NCI-H460 (cell line): ENCODE measurements around the gene AZU1. TPM values are rescaled to one million over a fixed set of nuclear protein-coding genes. Genes with fewer than 3 reads are reported as not detected.
"Not testable (repeated sequence)": the region's sequence is repeated elsewhere in the genome, so short reads cannot be mapped to it uniquely, and the experiment has no call there.

Experiments used
- DNase-seq: peaks from one replicate; pipeline ENCODE4 v3.0.0-alpha.2; 2016; ENCODE audit warnings: low read depth; ENCODE audit errors: extremely low read depth
- small RNA-seq, 2 experiments: library from RNA; depleted of rRNA; stranded (forward); fragments of <200 nt; gene quantifications; one replicate each; pipeline ENCODE3, GENCODE V24; 2014
- total RNA-seq: library from RNA; depleted of rRNA; stranded (reverse); fragments of >200 nt; shearing (Covaris generic); gene quantifications from 2 replicates; pipeline ENCODE4 v1.2.3, GENCODE V29; 2014; rRNA removed

Gene AZU1
- total RNA-seq, 1 experiment from 2014 or later: 0.35 TPM

DNA sequence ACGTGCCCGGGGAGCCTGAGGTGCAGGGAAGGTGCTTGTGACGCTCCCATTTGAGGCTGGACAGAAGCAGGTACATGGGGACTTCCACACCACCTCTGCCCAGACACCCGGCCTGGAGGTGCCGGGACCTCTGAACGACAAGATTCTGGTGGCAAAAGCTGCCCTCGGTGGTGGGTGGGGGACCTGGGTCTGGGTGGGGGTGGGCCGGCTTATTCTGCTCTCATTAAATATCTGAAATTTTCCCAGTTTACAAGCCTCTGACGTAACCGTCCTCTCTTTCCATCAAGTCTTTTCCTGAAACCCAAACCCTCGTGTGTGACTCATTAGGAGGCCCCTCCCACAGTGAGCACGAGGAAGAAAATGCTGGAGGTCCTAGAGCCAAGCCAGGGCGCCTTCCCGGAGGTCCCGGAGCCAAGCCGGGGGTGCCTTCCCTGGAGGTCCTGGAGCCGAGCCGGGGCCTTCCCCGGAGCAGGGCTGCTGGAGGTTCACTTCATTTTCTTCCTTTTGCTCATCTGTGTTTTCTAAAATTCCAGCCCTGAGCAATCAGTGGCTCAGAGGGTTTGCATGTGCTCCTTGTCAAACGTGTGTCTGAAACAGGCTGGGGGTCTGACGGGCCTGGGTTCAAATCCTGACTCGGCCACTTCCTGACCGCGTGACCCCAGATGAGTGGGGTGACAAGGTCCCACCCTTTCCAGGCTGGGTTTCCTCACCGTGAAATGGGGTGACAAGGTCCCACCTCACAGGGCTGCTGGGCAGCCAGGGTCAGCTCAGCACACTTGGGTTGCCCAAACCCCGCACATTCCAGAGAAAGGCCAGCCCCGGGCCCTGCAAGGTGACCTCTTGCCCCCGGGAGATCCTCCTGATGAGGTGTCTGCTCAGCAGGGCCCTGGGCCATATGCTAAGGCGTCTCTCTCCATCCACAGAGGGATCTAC lies 41.9 kb downstream of the AZU1 start:
- DNase-seq: peak; percentile 52

DNA sequence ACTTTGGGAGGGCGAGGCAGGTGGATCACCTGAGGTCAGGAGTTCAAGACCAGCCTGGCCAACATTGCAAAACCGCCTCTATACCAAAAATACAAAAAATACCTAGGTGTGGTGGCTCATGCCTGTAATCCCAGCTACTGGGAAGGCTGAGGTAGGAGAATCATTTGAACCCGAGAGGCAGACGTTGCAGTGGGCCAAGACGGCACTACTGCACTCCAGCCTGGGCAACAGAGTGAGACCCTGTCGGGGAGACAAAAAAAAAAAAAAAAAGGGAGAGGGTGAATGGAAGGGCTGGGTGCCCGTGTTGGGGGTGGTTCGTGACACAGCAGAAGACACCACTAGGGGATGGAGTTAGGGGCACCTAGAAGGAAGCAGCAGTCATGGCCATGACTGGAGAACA lies 42.7 kb downstream of the AZU1 start:
- no peak for DNase-seq

DNA sequence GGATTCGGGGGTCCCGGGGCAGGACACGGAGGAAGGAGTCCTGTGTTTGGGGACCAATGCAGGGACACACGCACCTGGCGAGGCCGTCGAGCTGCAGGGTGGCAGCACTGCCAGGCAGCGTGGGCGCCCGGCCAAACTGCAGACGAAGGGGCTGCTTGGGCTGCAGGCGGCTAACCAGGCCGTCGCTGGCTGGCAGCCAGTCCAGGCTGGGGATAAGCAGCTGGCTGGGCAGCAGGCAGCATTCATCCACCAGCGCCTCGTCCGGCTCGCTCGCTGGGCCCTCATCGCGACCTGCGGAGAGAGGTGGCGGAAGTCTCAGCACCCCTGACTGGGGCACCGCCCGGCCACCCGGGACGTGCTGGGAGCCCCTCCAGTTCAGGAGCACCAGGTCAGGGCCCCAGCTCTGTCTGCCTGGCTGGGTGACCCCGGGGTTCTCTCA lies 43.3 kb downstream of the AZU1 start:
- no peak for DNase-seq

DNA sequence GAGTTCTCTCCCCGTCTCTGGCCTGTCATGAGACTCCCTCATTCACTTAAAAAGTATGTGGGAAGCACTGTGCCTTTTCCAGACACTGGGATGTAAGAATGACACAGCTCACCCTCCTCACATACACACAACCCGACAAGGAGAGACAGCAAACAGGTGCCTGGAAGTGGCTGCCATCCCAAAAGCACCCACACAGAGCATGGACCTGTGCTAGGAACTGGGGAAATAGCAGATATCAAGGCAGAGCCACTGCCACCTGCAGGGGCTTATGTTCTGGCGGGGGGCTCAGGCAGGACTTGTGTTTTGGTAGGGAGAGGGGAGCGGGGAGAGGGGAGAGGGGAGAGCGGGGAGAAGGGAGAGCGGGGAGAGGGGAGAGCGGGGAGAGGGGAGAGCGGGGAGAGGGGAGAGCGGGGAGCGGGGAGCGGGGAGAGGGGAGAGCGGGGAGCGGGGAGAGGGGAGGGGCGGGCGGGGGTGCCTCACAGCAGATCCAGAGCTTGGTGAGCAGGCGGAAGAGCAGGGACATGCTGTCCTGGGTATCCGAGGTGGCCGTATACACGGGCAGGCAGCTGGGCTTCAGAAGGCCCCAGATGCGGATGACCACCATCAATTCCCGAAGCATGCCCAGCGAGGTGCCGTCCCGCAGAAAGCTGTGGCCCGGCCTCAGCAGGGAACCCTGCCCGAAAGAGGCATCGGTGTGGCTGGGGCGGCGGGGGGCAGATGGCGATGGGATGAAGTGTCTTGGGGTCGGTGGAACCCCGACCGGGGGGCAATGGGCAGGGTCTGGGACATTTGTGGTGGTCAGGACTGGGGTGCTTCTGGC lies 44.0 kb downstream of the AZU1 start:
- no peak for DNase-seq

DNA sequence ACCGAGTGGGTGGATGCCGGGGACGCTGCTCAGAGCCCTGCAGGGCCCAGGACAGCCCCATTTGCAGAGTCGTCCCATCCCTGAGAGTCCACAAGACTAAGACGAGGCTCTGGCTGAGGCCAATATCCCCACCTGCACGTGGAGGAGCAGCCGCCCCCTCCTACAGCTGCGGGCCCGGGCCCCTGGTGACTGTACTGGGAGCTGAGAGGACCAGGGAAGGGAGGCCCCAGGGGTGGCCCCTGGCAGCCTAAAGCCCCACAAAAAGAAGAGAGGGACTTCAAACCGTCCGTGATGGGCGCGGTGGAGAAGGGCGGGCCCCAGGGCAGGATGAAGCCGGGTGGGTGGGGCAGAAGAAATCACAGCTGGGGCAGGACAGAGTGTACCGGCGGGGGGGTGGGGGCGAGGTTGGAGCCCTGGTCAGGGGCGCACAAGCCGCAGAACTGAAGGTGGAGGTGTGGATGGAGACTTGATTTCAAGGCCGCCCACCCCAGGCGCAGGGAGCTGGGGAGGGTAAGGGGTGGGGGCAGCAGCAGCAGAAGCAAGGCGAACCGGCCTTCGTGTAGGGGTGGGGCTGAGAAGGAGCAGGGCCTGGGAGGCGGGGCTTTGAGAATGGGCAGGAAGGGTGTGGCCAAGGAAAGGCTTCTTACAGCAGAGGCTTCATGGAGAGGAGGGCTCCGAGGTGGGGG lies 44.8 kb downstream of the AZU1 start:
- DNase-seq: peak; percentile 88

DNA sequence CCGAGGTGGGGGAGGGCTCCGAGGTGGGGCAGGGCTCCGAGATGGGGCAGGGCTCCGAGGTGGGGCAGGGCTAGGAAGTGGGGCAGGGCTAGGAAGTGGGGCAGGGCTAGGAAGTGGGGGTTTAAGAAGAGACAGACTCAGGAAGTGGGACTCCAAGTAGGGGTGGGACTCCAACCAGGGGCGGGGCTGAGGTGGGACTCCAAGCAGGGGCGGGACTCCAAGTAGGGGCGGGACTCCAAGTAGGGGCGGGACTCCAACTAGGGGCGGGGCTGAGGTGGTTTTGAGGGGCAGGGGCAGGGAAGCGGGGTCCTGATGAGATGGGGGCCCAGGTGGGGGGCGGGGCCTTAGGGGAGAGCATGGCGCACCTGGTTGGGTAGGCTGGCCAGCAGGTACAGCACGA lies 45.4 kb downstream of the AZU1 start:
- peak; percentile 75 for DNase-seq

DNA sequence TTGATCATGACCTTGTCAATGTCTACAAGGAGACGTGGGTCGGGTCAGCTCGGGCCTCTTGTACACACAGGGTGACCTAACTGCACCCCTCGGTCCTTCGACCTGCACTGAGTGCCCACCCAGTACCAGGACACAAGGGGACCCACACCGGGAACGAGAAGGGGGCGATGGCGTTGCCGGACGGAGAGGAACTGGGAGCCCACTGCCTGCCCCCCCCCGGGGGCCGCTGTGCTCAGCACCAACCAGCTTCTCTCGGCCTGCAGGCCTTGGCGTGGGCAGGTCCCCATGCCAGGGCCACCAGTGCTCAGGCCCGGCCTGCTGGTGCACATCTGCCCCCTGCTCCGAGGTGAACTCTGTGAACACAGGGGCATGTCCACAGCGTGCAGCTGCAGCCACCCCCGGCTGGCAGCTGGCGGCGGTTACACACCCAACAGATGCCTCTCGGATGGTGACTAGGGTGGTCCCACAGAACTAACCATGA lies 46.0 kb downstream of the AZU1 start:
- DNase-seq: no peak

DNA sequence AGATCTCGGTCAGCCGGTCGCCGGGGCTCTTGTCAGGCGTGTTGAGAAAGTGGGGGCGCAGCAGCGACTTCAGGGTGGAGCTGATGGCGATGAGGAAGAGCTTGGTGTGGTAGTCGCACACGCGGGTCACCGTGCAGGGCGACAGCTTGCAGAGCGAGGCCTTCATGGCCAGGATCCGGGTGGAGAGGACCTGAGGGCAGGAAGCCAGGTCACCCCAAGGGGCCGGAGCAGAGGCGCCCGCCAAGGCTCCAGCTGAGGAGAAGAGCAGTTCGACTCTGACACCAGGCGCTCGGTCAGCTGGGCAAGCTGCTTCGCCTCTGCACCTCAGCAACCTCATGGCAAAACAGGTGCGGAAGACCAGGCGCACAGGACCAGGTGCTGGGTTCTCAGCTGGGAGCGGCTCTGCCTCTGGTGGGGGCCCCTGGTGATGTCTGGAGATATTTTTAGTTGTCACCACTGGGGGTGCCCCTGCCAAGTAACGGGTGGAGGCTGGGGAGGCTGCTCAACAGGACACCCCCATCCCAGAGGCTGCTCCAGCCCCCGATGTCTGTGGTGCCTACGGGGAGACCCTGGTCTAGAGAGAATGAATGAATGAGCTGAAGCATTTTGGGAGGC lies 47.7 kb downstream of the AZU1 start:
- no peak for DNase-seq

DNA sequence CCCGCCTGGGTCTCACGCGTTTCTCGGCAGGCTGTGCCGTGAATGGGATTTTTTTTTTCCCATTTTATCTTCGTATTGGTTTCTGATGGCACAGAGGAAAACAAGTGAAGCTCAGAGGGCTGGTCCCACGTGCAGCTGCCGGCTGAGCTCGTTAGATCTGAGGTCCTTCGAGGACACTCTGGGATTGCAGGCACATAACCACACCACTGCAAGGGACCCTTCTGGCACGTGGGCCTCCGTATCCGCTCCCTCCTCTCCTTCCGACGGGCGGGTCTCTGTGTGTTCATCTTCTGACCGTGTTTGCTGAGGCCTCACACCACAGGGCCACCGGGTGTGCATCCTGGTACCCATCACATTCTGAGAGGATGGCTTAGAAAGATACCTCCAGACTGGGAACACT lies 48.5 kb downstream of the AZU1 start:
- DNase-seq: no peak

DNA sequence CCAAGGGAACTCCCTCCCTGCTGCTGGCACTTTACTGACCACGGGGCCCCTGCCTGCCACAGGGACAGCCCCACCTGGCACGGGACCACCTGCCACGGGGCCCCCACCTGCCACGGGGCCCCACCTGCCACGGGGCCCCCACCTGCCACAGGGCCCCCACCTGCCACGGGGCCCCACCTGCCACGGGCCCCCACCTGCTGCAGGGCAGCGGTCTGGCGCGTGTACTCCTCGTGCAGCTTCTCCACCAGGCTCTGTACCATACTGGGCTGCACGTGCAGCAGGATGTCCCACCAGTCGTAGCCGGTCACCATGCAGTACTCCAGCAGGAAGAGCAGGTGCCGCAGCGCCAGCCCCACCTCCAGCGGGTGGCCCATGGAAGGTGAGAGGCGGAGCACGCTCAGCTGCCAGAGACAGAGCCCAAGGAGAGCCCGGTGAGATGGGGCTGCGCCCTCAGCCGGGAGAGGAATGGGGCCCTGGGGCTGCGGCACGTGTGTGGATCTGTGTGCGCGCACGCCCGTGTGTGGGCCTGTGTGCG lies 49.2 kb downstream of the AZU1 start:
- no peak for DNase-seq

DNA sequence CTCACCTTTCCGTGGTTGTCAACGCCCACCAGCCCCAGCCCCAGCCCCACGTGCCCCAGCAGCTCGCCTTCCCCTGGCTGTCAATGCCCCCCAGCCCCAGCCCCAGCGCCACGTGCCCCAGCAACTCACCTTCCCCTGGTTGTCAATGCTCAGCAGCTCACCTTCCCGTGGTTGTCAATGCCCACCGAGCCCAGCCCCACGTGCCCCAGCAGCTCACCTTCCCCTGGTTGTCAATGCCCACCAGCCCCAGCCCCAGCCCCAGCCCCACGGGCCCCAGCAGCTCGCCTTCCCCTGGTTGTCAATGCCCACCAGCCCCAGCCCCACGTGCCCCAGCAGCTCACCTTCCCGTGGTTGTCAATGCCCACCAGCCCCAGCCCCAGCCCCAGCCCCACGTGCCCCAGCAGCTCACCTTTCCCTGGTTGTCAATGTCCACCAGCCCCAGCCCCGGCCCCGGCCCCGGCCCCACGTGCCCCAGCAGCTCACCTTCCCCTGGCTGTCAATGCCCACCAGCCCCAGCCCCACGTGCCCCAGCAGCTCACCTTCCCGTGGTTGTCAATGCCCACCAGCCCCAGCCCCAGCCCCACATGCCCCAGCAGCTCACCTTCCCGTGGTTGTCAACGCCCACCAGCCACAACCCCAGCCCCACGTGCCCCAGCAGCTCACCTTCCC lies 50.5 kb downstream of the AZU1 start:
- not testable (repeated sequence) for DNase-seq

DNA sequence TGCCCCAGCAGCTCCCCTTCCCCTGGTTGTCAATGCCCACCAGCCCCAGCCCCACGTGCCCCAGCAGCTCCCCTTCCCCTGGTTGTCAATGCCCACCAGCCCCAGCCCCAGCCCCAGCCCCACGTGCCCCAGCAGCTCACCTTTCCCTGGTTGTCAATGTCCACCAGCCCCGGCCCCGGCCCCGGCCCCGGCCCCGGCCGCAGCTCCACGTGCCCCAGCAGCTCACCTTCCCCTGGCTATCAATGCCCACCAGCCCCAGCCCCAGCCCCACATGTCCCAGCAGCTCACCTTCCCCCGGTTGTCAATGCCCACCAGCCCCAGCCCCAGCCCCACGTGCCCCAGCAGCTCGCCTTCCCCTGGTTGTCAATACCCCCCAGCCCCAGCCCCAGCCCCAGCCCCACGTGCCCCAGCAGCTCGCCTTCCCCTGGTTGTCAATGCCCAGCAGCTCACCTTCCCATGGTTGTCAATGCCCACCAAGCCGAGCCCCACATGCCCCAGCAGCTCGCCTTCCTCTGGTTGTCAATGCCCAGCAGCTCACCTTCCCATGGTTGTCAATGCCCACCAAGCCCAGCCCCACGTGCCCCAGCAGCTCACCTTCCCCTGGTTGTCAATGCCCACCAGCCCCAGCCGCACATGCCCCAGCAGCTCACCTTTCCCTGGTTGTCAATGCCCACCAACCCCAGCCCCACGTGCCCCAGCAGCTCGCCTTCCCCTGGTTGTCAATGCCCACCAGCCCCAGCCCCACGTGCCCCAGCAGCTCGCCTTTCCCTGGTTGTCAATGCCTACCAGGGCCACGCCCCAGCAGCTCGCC lies 51.3 kb downstream of the AZU1 start:
- not testable (repeated sequence) for DNase-seq

DNA sequence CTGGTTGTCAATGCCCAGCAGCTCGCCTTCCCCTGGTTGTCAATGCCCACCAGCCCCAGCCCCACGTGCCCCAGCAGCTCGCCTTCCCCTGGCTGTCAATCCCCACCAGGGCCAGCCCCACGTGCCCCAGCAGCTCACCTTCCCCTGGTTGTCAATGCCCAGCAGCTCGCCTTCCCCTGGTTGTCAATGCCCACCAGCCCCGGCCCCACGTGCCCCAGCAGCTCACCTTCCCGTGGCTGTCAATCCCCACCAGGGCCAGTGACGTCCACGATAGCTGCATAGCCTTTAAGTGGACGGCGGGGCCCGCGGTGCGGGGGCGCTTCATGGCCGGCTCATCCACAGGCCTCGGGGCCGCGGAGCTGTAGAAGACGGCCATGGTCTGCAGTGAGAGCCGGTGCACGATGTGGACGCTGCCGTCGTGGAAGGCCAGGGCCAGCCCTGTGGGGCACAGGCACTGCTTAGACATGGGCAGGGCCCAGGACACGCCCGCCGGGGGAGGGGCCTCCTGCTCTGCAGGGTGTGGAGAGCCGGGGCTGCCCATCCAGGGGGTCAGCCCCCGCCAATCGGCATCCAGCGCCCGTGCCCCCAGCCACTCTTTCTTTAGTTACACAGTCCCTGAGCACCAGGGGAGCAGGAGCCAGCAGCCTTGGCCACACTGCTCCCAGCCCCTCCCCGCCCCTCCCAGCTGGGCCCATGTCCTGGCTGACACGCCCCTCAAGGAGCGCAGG lies 52.2 kb downstream of the AZU1 start:
- DNase-seq: no peak

Small RNA genes within 50 kb of the gene (small RNA-seq; reads per million reads assigned to genes)
- gene MIR3187: 0 reads per million in 2 experiments

Other genes starting within 250 kb of the AZU1 start
- 0.45 and 0.63 TPM in 2 replicates for gene HCN2, start 238.0 kb upstream of the AZU1 start, total RNA-seq
- gene POLRMT, start 194.3 kb upstream of the AZU1 start, total RNA-seq: 25.0 and 29.9 TPM in 2 replicates
- gene FGF22, start 188.0 kb upstream of the AZU1 start, total RNA-seq: not detected in 2 replicates
- 27.0 and 33.5 TPM in 2 replicates for gene RNF126, start 164.6 kb upstream of the AZU1 start, total RNA-seq
- gene FSTL3, start 151.4 kb upstream of the AZU1 start, total RNA-seq: 43.3 and 51.7 TPM in 2 replicates
- gene PRSS57, start 132.4 kb upstream of the AZU1 start, total RNA-seq: not detected in 2 replicates
- 4.2 and 7.6 TPM in 2 replicates for gene PALM, start 118.9 kb upstream of the AZU1 start, total RNA-seq
- gene MISP, start 76.7 kb upstream of the AZU1 start, total RNA-seq: 24.1 and 30.1 TPM in 2 replicates
- gene PTBP1, start 30.4 kb upstream of the AZU1 start, total RNA-seq: 236 and 249 TPM in 2 replicates
- gene PLPPR3, start 5.9 kb upstream of the AZU1 start, total RNA-seq: 2.6 and 3.0 TPM in 2 replicates
- gene PRTN3, start 13.2 kb downstream of the AZU1 start, total RNA-seq: 0.50 and 1.4 TPM in 2 replicates
- 0.40 TPM in 1 of 2 replicates, not detected in the other for gene ELANE, start 24.5 kb downstream of the AZU1 start, total RNA-seq
- gene CFD, start 31.8 kb downstream of the AZU1 start, total RNA-seq: 9.2 and 14.1 TPM in 2 replicates
- gene MED16, start 65.3 kb downstream of the AZU1 start, total RNA-seq: 10.3 and 12.3 TPM in 2 replicates
- not detected in 2 replicates for gene RNU6-9, start 65.6 kb downstream of the AZU1 start, total RNA-seq
- 28.6 and 35.1 TPM in 2 replicates for gene R3HDM4, start 85.4 kb downstream of the AZU1 start, total RNA-seq
- not detected in 2 replicates for gene KISS1R, start 89.5 kb downstream of the AZU1 start, total RNA-seq
- 4.9 and 5.4 TPM in 2 replicates for gene ARID3A, start 98.2 kb downstream of the AZU1 start, total RNA-seq
- 54.0 and 59.4 TPM in 2 replicates for gene WDR18, start 156.5 kb downstream of the AZU1 start, total RNA-seq
- not detected in 2 replicates for gene GRIN3B, start 172.6 kb downstream of the AZU1 start, total RNA-seq
- gene TMEM259, start 193.3 kb downstream of the AZU1 start, total RNA-seq: 89.3 and 95.8 TPM in 2 replicates
- not detected in 2 replicates for gene RNU6-2, start 193.7 kb downstream of the AZU1 start, total RNA-seq
- gene CNN2, start 198.8 kb downstream of the AZU1 start, total RNA-seq: 22.2 and 27.5 TPM in 2 replicates
- 14.0 and 20.0 TPM in 2 replicates for gene ABCA7, start 212.3 kb downstream of the AZU1 start, total RNA-seq
- gene ARHGAP45, start 239.3 kb downstream of the AZU1 start, total RNA-seq: 0.92 and 2.5 TPM in 2 replicates